Natural killer cell treated with Interleukin-12 subunit alpha and Interleukin-12 subunit beta and Interleukin-15 and Interleukin-18, amount 100 ng/mL, for 72 hours (primary cell): ENCODE measurements around the gene PDE1A. TPM values are rescaled to one million over a fixed set of nuclear protein-coding genes. Genes with fewer than 3 reads are reported as not detected.

Source experiments
- ATAC-seq, 2 donors: fragments of 150-1000 bp; cut with Tn5 transposase in 1 of 2; sonication (Bioruptor Pico), chemical (Tn5 transposase) in 1 of 2; 2 replicates each; pipeline ENCODE4 v1.10.0; 2021
- DNase-seq: peaks from one replicate; pipeline ENCODE4 v3.0.0; 2022; ENCODE audit warnings: low spot score
- H3K27ac Mint-ChIP-seq, 2 donors: 1 replicate in 1 of 2; 2 replicates in 1 of 2; pipeline ENCODE4 v1.8.0; 2022; ENCODE audit warnings: mixed read lengths in 2 of 2, mild to moderate bottlenecking in 1 of 2, moderate library complexity in 1 of 2
- H3K27me3 Mint-ChIP-seq, 2 donors: 1 replicate in 1 of 2; 2 replicates in 1 of 2; pipeline ENCODE4 v1.8.0; 2022; ENCODE audit warnings: mixed read lengths in 2 of 2
- H3K36me3 Mint-ChIP-seq: one replicate; pipeline ENCODE4 v1.8.0; 2022; ENCODE audit warnings: mixed read lengths
- H3K4me1 Mint-ChIP-seq, 2 donors: 1 replicate in 1 of 2; 2 replicates in 1 of 2; pipeline ENCODE4 v1.8.0; 2022; ENCODE audit warnings: low read depth in 2 of 2, mixed read lengths in 2 of 2, mild to moderate bottlenecking in 1 of 2
- H3K4me3 Mint-ChIP-seq: one replicate; pipeline ENCODE4 v1.8.0; 2022; ENCODE audit warnings: mixed read lengths
- H3K9me3 Mint-ChIP-seq: 2 replicates; pipeline ENCODE4 v1.8.0; 2022; ENCODE audit warnings: mixed read lengths
- total RNA-seq, 2 donors: library from RNA; stranded (reverse); gene quantifications; one replicate each; pipeline ENCODE4 v1.2.3, GENCODE V29; 2022

Gene PDE1A
- total RNA-seq, 2 donors from 2014 or later: not detected

- Mint-ChIP-seq H3K4me3 (no peak overlapping the region), H3K9me3 (peaks cover 12% of the 10 kb centered on the region), H3K27ac (no peak overlapping the region), H3K36me3 (no peaks in the 10 kb centered on the region), H3K4me1 (no peaks in the 10 kb centered on the region), H3K27me3 (no peaks in the 10 kb centered on the region)
- no peak for ATAC-seq
- no peak for DNase-seq
These were observed 66.7 kb downstream of the PDE1A start for GRCh38 chr2:182359990-182360662.

- no peak for DNase-seq
- H3K36me3 Mint-ChIP-seq: no peaks in the 10 kb centered on the region
- H3K27me3 Mint-ChIP-seq: no peaks in the 10 kb centered on the region
- H3K4me1 Mint-ChIP-seq: no peaks in the 10 kb centered on the region
- H3K4me3 Mint-ChIP-seq: no peak overlapping the region
- no peak for ATAC-seq
- peaks cover 12% of the 10 kb centered on the region for H3K9me3 Mint-ChIP-seq
- no peak overlapping the region for H3K27ac Mint-ChIP-seq
These were observed 67.5 kb downstream of the PDE1A start for GRCh38 chr2:182359027-182359989.

GRCh38 chr2:182358601-182359000 lies 68.2 kb downstream of the PDE1A start:
- no peak for DNase-seq
- Mint-ChIP-seq H3K27ac (no peak overlapping the region), H3K9me3 (peaks cover 15% of the 10 kb centered on the region), H3K36me3 (no peaks in the 10 kb centered on the region), H3K27me3 (no peaks in the 10 kb centered on the region), H3K4me1 (no peaks in the 10 kb centered on the region), H3K4me3 (no peak overlapping the region)
- ATAC-seq: no peak

GRCh38 chr2:182355815-182356214 lies 71.0 kb downstream of the PDE1A start:
- H3K4me1 Mint-ChIP-seq: no peaks in the 10 kb centered on the region

GRCh38 chr2:182351427-182351826 lies 75.4 kb downstream of the PDE1A start:
- Mint-ChIP-seq H3K27me3 (no peaks in the 10 kb centered on the region), H3K27ac (no peak overlapping the region), H3K36me3 (no peaks in the 10 kb centered on the region), H3K4me3 (no peak overlapping the region), H3K9me3 (peaks cover 3% of the 10 kb centered on the region), H3K4me1 (no peaks in the 10 kb centered on the region)
- ATAC-seq (no peak), DNase-seq (no peak)

More at GRCh38 chr2:182355815-182356214, 71.0 kb downstream of the PDE1A start:
- H3K36me3 Mint-ChIP-seq: no peaks in the 10 kb centered on the region
- peaks cover 12% of the 10 kb centered on the region for H3K9me3 Mint-ChIP-seq
- ATAC-seq (no peak), DNase-seq (no peak)
- no peak overlapping the region for H3K27ac Mint-ChIP-seq
- H3K27me3 Mint-ChIP-seq: no peaks in the 10 kb centered on the region
- no peak overlapping the region for H3K4me3 Mint-ChIP-seq

- H3K27ac Mint-ChIP-seq: no peak overlapping the region
- ATAC-seq: no peak
These were observed 77.6 kb downstream of the PDE1A start for GRCh38 chr2:182349268-182349667.

GRCh38 chr2:182345384-182345783 lies 81.5 kb downstream of the PDE1A start:
- Mint-ChIP-seq H3K9me3 (peaks cover 2% of the 10 kb centered on the region), H3K27ac (no peak overlapping the region), H3K4me3 (no peak overlapping the region), H3K27me3 (no peaks in the 10 kb centered on the region), H3K36me3 (no peaks in the 10 kb centered on the region), H3K4me1 (no peaks in the 10 kb centered on the region)
- ATAC-seq: no peak
- no peak for DNase-seq

More at GRCh38 chr2:182349268-182349667, 77.6 kb downstream of the PDE1A start:
- DNase-seq: no peak
- Mint-ChIP-seq H3K36me3 (no peaks in the 10 kb centered on the region), H3K4me1 (no peaks in the 10 kb centered on the region), H3K4me3 (no peak overlapping the region), H3K9me3 (peaks cover 5% of the 10 kb centered on the region), H3K27me3 (no peaks in the 10 kb centered on the region)

- Mint-ChIP-seq H3K27ac (no peak overlapping the region), H3K4me1 (no peaks in the 10 kb centered on the region), H3K27me3 (no peaks in the 10 kb centered on the region), H3K36me3 (peaks cover 8% of the 10 kb centered on the region), H3K9me3 (peaks cover 16% of the 10 kb centered on the region), H3K4me3 (no peak overlapping the region)
- DNase-seq (no peak), ATAC-seq (no peak)
These were observed 96.2 kb downstream of the PDE1A start for GRCh38 chr2:182330451-182331305.

- ATAC-seq (no peak), DNase-seq (no peak)
- peaks cover 4% of the 10 kb centered on the region for H3K9me3 Mint-ChIP-seq
- no peaks in the 10 kb centered on the region for H3K4me1 Mint-ChIP-seq
- no peak overlapping the region for H3K27ac Mint-ChIP-seq
- no peaks in the 10 kb centered on the region for H3K36me3 Mint-ChIP-seq
- no peaks in the 10 kb centered on the region for H3K27me3 Mint-ChIP-seq
- H3K4me3 Mint-ChIP-seq: no peak overlapping the region
These were observed 102.2 kb downstream of the PDE1A start for GRCh38 chr2:182324665-182325064.

- no peak for ATAC-seq
- H3K4me3 Mint-ChIP-seq: no peak overlapping the region
- no peaks in the 10 kb centered on the region for H3K4me1 Mint-ChIP-seq
- H3K27ac Mint-ChIP-seq: no peak overlapping the region
- H3K27me3 Mint-ChIP-seq: no peaks in the 10 kb centered on the region
- peaks cover 4% of the 10 kb centered on the region for H3K9me3 Mint-ChIP-seq
- H3K36me3 Mint-ChIP-seq: no peaks in the 10 kb centered on the region
- DNase-seq: no peak
These were observed 105.7 kb downstream of the PDE1A start for GRCh38 chr2:182321096-182321495.

GRCh38 chr2:182319556-182320505 lies 107.0 kb downstream of the PDE1A start:
- Mint-ChIP-seq H3K27me3 (no peaks in the 10 kb centered on the region), H3K4me3 (no peak overlapping the region), H3K27ac (no peak overlapping the region), H3K9me3 (peaks cover 4% of the 10 kb centered on the region), H3K36me3 (no peaks in the 10 kb centered on the region), H3K4me1 (no peaks in the 10 kb centered on the region)
- no peak for DNase-seq
- ATAC-seq: no peak

GRCh38 chr2:182318466-182319220 lies 108.2 kb downstream of the PDE1A start:
- DNase-seq (no peak), ATAC-seq (no peak)
- Mint-ChIP-seq H3K4me3 (no peak overlapping the region), H3K27ac (no peak overlapping the region), H3K4me1 (no peaks in the 10 kb centered on the region), H3K27me3 (no peaks in the 10 kb centered on the region), H3K36me3 (no peaks in the 10 kb centered on the region), H3K9me3 (peaks cover 4% of the 10 kb centered on the region)
